Skin epidermis (tissue), 12 donors: Measurements from ENCODE around the gene CEP44.
"Not testable (repeated sequence)": the region's sequence is repeated elsewhere in the genome, so short reads cannot be mapped to it uniquely, and the experiment has no call there.

ENCODE experiments used
- H3K27ac ChIP-seq, 21 experiments: fragments of 200-600 bp; sonication (generic) in 11 of 21; one replicate each; pipeline ENCODE4 v1.5.0; 2020; ENCODE audit warnings: mild to moderate bottlenecking in 3 of 21, inconsistent platforms in 2 of 21, moderate library complexity in 2 of 21
- H3K4me3 ChIP-seq, 7 experiments: fragments of 200-600 bp; sonication (generic) in 2 of 7; one replicate each; pipeline ENCODE4 v1.5.0; 2020; ENCODE audit warnings: inconsistent platforms in 2 of 7, mild to moderate bottlenecking in 2 of 7, moderate library complexity in 1 of 7

The CEP44 gene

GRCh38 chr4:174275101-174275500 lies 8.6 kb upstream of the CEP44 start:
- H3K4me3 ChIP-seq: no peak overlapping the region
- no peak overlapping the region for H3K27ac ChIP-seq

- H3K4me3 ChIP-seq: no peak overlapping the region
- H3K27ac ChIP-seq: no peak overlapping the region
Observed at GRCh38 chr4:174277433-174277832, 6.3 kb upstream of the CEP44 start.

GRCh38 chr4:174278467-174278866 lies 5.2 kb upstream of the CEP44 start:
- Histone ChIP-seq H3K27ac (no peak overlapping the region), H3K4me3 (no peak overlapping the region)

- Histone ChIP-seq H3K27ac (no peak overlapping the region), H3K4me3 (no peak overlapping the region)
Observed at GRCh38 chr4:174279433-174280155, 4.1 kb upstream of the CEP44 start.

- no peak overlapping the region for H3K4me3 ChIP-seq
- H3K27ac ChIP-seq: no peak overlapping the region
Observed at GRCh38 chr4:174281182-174281737, 2.5 kb upstream of the CEP44 start.

GRCh38 chr4:174281901-174282300 lies 1.8 kb upstream of the CEP44 start:
- H3K27ac ChIP-seq: peak overlapping the region in 2 of 21 experiments; percentile 99 to 100
- H3K4me3 ChIP-seq: peak overlapping the region in 2 of 7 experiments; percentile 83 to 85

GRCh38 chr4:174282836-174283506 lies 740 bp upstream of the CEP44 start:
- peak overlapping the region; percentile 60 to 98 (median 85) for H3K4me3 ChIP-seq
- H3K27ac ChIP-seq: peak overlapping the region; percentile 88 to 100 (median 98)

GRCh38 chr4:174284487-174284886 lies 776 bp downstream of the CEP44 start:
- Histone ChIP-seq H3K27ac (peak overlapping the region in 19 of 21 experiments; percentile 92 to 100 (median 98)), H3K4me3 (peak overlapping the region; percentile 60 to 98 (median 85))

GRCh38 chr4:174286870-174287269 lies 3.2 kb downstream of the CEP44 start:
- H3K27ac ChIP-seq: no peak overlapping the region
- H3K4me3 ChIP-seq: no peak overlapping the region

- Histone ChIP-seq H3K4me3 (no peak overlapping the region), H3K27ac (no peak overlapping the region)
Observed at GRCh38 chr4:174292473-174292872, 8.8 kb downstream of the CEP44 start.

- not testable (repeated sequence) for H3K27ac ChIP-seq, H3K4me3 ChIP-seq
Observed at GRCh38 chr4:174294641-174295040, 10.9 kb downstream of the CEP44 start.

- not testable (repeated sequence) for H3K4me3 ChIP-seq, H3K27ac ChIP-seq
Observed at GRCh38 chr4:174295142-174295541, 11.4 kb downstream of the CEP44 start.

GRCh38 chr4:174303687-174304086 lies 20.0 kb downstream of the CEP44 start:
- H3K27ac ChIP-seq: no peak overlapping the region
- no peak overlapping the region for H3K4me3 ChIP-seq

- Histone ChIP-seq H3K4me3 (no peak overlapping the region), H3K27ac (no peak overlapping the region)
Observed at GRCh38 chr4:174304664-174305063, 21.0 kb downstream of the CEP44 start.

- H3K4me3 ChIP-seq: no peak overlapping the region
Observed at GRCh38 chr4:174305961-174306360, 22.2 kb downstream of the CEP44 start.

GRCh38 chr4:174307694-174308093 lies 24.0 kb downstream of the CEP44 start:
- Histone ChIP-seq H3K4me3 (no peak overlapping the region), H3K27ac (no peak overlapping the region)

More at GRCh38 chr4:174305961-174306360, 22.2 kb downstream of the CEP44 start:
- H3K27ac ChIP-seq: no peak overlapping the region

GRCh38 chr4:174312993-174313392 lies 29.3 kb downstream of the CEP44 start:
- Histone ChIP-seq H3K4me3 (no peak overlapping the region), H3K27ac (no peak overlapping the region)

- Histone ChIP-seq H3K4me3 (no peak overlapping the region), H3K27ac (no peak overlapping the region)
Observed at GRCh38 chr4:174314274-174314673, 30.6 kb downstream of the CEP44 start.

- Histone ChIP-seq H3K4me3 (no peak overlapping the region), H3K27ac (no peak overlapping the region)
Observed at GRCh38 chr4:174314770-174315169, 31.1 kb downstream of the CEP44 start.

- no peak overlapping the region for H3K27ac ChIP-seq
- H3K4me3 ChIP-seq: no peak overlapping the region
Observed at GRCh38 chr4:174316546-174316945, 32.8 kb downstream of the CEP44 start.

GRCh38 chr4:174316954-174317353 lies 33.2 kb downstream of the CEP44 start:
- no peak overlapping the region for H3K27ac ChIP-seq
- no peak overlapping the region for H3K4me3 ChIP-seq
